Astrocyte of the cerebellum (primary cell): Measurements from ENCODE around the gene UQCR10.

ENCODE experiments used
- DNase-seq: peaks from one replicate; pipeline ENCODE4 v3.0.0-alpha.2; 2011; ENCODE audit warnings: low read depth
- H3K4me3 ChIP-seq: 2 replicates; pipeline ENCODE4 v1.5.1; 2011; ENCODE audit warnings: mild to moderate bottlenecking, low read depth, low read length, moderate library complexity
- CTCF ChIP-seq: IDR thresholded peaks from 2 replicates; pipeline ENCODE4 v1.5.1; 2012; ENCODE audit warnings: low read length, low read depth, moderate library complexity, mild to moderate bottlenecking; ENCODE audit errors: missing control alignments
- in situ Hi-C: cut with HindIII; loops from 2 replicates; pipeline ENCODE4 v1.10.0; 2017; ENCODE audit warnings: low sequenced_read_pairs

UQCR10 gene

GRCh38 chr22:29722151-29722550 is 45.0 kb upstream of the UQCR10 start:
- H3K4me3 ChIP-seq, result peak overlapping the region; percentile 20
- in situ Hi-C loops, result no loop called here
- no peak for DNase-seq
- TF ChIP-seq CTCF, result no peak

DNA sequence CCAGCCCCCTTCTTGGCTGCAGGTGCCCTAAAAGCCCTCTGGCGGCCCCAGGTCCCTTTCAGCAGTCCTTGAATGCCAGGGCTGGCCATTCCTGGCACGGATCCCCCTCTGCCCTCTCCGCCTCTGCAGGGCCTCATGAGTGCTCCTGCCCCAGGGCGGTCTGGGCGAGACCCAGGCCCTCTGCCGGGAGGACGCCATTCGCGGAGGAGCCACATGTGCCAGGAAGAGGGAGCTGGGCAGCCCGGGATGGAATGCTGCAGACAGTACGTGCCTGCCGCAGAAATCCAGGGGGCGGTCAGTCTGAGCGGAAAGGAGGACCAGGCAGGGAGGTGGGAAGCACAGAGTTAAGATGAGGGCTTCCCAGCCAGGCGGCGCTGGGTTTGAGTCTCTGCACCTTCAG is 44.6 kb upstream of the UQCR10 start:
- H3K4me3 ChIP-seq, result no peak overlapping the region
- in situ Hi-C loops, result no loop called here
- TF ChIP-seq CTCF, result no peak
- no peak for DNase-seq

DNA sequence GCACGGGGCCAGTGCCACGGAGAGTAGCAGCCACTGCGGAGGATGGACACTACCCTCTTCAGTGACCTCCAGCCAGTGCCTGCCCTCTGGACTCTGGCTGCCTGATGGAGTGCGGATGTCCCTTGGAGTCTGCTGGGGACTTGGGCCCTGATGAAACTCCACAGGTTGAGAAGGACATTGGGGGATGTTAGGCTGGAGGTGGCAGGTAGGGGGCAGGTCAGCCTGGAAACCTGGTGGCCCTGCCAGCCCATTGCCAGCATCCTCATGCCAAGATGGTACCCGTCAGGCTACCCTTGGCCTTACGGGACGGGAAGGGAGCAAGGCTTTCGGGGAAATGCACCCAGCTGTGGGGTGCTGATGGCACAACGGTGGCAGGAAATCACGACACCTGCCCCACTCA is 43.4 kb upstream of the UQCR10 start:
- TF ChIP-seq CTCF, result no peak
- DNase-seq, result no peak
- in situ Hi-C loops, result no loop called here

GRCh38 chr22:29724843-29725242 is 42.3 kb upstream of the UQCR10 start:
- no peak for TF ChIP-seq CTCF
- H3K4me3 ChIP-seq, result no peak overlapping the region
- in situ Hi-C loops, result no loop called here
- DNase-seq, result no peak

More for the DNA sequence above, 43.4 kb upstream of the UQCR10 start:
- no peak overlapping the region for H3K4me3 ChIP-seq

GRCh38 chr22:29726106-29726505 is 41.1 kb upstream of the UQCR10 start:
- no peak overlapping the region for H3K4me3 ChIP-seq
- no peak for TF ChIP-seq CTCF
- in situ Hi-C loops, result no loop called here
- DNase-seq, result no peak

DNA sequence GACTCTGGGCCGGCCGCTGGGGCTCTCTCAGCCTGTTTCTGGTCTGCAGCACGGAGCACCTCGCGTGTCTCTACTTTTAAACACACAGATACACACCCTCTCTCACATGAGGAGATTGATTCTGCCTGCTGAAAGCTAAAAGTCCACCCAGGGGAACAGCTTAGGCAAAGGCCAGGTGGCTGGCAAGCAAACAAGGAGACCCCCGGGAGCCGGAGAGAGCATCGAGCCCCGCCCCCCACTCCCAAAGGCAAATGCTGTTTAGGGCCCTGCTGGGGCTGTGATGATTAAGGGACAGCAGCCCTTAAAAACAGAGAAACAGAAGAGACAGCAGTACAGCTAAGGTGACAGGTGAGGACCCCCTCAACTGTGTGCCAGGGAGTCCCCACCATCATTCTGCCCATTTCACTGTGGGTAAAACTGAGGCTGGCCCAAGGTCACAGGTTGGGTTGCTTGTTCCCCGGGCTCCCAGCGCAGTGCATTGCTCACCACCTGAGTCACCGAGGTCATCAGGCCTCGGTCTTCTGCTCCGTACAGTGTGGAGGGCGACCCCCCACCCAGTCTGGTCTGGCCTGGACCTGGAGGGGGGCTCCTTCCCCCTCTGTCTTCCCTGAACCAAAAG is 40.5 kb upstream of the UQCR10 start:
- in situ Hi-C loops, result no loop called here
- H3K4me3 ChIP-seq, result no peak overlapping the region
- DNase-seq, result no peak
- TF ChIP-seq CTCF, result no peak
